Measurements from ENCODE around the gene RNU1-4.
"Not testable (repeated sequence)": the region's sequence is repeated elsewhere in the genome, so short reads cannot be mapped to it uniquely, and the experiment has no call there.

GRCh38 chr1:16712984-16713383 is 27.3 kb upstream of the RNU1-4 start:
- not testable (repeated sequence) for TF ChIP-seq EZH2 (IDR thresholded peaks at IDR 0.05; ENCODE audit: low read length); CTCF (optimal IDR thresholded peaks at IDR 0.05 in 1 of 3, IDR thresholded peaks at IDR 0.05 in 1 of 3, conservative IDR thresholded peaks at IDR 0.05 in 1 of 3; ENCODE audit: extremely low read depth in 1 of 3, insufficient read depth in 2 of 3, low read length in 3 of 3)

Measured in keratinocyte (primary cell).